Dedifferentiated amniotic fluid mesenchymal stem cell (primary cell): ENCODE results near the gene TNIK.
"Not testable (repeated sequence)": the region's sequence is repeated elsewhere in the genome, so short reads cannot be mapped to it uniquely, and the experiment has no call there.

Experiments
- DNase-seq: peaks from one replicate; pipeline ENCODE4 v3.0.0-alpha.2; 2016; ENCODE audit errors: extremely low spot score

TNIK gene

DNA sequence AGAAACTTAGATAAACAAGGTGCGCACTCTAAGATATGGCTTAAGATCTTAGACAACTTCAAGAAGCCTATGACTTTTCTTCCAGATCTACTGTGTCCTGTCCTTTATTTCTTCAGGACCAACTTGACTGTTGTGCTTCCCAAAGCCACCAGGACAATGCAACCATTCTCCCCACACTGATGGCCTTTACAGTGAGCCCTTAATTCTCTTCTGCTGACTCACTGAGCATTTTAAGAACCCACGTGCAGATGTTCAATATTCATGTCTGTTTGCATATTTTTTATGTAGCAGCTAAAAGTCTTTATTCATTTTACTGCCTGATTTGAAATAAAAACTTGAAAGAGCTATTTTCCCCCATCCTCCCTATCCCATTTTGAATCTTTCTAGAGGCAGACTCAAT, 330.4 kb downstream of the TNIK start:
- DNase-seq = no peak

DNA sequence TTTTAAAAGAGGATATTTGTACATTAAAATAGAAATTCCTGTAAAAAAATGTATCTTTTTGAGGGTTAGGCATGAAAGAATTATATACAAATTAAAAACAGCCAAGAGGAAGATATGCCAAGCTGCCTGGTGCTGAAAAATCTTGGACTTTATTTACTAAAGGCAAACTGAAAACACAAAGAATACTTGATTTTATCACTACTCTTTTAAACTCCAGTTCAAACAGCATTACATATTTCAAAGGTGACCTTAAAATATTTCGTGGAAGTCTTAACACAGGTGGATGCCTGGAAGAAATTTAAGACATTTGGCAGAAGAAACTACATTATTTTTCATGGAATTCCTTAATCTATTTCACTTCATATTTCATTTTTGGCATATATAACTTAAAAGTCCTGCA, 332.6 kb downstream of the TNIK start:
- no peak for DNase-seq

DNA sequence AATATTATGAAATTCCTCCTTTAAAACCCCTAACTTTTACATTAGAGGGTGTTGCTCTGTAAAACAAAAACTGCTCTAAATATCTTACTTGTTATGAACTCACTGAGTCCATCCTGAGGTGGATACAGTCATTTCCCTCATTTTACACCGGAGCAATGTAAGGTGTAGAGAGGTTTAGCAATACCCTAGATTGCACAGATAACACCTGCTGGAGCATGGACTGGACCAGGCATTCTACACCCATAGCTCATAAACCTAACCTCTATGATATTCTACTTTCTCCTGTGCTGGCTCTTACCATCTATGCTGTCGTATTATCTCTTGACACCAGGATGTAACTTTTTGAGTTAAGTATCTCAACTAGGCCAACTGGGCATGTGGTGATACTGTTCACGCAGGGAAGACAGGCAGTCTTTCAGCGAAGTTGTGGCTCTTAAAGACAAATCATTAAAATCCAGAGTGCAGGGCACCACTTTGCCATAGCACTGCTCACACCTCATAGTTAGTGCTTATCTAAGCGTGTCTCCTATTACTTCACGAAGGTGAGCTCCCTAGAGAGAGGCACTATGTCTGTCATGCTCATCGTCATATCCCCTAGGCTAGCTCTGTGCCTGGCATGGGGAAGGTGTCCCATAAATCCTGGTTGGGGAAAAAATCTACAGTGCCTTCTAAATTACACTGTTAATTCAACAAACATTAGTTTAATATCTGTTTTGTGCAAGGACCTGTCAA, 333.6 kb downstream of the TNIK start:
- no peak for DNase-seq

DNA sequence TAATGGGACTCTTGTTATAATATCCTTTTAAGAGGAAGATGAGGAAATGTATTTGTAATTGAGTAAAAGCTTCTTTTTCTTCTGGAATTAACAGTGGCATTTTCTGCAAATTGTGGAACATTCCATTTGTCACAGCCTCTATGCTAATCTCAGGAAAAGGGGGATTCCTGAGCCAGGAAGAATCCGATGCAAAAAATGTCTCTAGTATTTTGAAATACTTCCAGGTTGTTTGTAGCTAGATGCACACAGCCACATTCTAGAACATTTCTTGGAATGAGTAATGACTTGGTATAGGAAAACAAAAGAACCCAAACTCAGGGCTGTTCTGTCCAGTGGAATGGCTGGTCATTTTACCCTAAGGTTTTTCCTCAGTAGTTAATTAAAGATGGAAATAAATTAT, 335.2 kb downstream of the TNIK start:
- DNase-seq = peak; percentile 31

DNA sequence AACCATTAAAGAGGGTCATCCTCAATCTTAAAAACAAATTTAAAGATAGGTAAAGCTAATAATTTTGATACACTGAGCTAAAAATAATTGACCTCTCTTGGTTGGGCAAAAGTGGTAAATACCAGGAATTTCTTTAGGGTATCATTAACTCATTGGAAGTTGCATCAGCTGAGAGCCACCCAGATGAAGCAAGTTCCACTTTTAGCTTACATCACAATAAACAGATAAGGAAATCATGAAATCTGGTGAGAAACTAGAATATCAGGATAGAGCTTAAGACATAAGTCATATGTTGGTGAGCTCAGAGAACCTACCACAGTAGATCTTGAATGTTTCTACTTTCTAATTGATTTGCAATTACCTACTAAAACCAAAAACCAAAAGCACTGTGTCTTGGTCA, 336.3 kb downstream of the TNIK start:
- DNase-seq = no peak

DNA sequence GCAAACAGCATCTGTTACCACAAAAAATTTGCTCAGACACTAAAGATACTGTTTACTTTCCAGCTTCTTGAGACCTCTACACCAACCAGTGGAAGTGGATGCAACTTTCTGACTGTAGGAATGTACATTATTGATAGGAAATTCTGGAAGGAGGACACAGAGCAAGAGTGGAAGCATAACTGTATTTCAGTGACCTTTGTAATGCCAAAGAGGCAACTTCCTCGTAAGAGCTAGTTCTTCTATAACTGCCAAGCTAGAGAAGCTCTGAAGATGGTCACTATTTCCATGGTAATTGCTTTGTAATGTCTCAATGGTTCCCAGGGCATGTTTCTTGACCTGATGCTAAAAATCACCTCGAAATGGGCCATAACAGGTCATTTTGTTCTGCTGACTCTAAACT, 337.3 kb downstream of the TNIK start:
- DNase-seq = no peak

DNA sequence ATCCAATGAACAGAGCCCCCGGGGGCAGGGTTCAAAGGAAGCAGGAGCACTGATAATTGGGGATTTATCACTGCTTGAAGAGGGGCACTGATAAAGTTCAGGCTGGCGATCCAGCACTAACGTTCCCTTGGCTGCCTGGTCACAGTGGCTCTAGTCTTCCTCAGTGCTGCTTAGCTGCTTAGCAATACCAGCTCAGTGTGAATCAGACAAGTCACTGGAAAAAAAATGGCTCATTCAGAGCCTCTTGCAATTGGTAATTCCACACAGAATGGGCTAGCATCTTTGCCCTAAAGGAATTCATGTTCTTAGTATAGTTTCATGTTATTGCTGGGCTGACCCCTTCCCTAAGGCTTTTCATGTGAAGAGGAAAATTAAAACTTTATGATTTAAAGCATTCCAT, 338.0 kb downstream of the TNIK start:
- DNase-seq = no peak

DNA sequence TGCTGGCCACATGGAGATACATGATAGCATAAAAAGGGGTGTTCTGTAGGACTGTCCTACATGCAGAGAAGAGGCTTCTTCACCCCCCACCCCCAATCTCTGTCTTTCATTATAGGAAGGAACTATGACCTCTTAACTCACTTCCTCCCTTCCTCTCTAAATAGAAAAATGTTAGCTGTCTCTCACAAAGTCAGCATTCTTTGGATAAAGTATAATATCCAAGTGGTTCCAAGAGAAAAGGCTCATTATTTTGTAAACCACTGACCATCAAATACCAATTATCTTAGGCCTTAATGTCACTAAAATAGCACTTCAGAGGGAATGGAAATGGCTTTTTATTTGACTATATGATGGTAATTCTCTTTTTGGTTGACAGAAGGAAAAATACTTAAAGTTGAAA, 338.4 kb downstream of the TNIK start:
- no peak for DNase-seq

DNA sequence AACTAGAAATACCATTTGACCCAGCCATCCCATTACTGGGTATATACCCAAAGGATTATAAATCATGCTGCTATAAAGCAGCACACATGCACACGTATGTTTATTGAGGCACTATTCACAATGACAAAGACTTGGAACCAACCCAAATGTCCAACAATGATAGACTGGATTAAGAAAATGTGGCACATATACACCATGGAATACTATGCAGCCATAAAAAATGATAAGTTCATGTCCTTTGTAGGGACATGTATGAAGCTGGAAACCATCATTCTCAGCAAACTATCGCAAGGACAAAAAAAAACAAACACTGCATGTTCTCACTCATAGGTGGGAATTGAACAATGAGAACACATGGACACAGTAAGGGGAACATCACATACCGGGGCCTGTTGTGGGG, 340.8 kb downstream of the TNIK start:
- not testable (repeated sequence) for DNase-seq

DNA sequence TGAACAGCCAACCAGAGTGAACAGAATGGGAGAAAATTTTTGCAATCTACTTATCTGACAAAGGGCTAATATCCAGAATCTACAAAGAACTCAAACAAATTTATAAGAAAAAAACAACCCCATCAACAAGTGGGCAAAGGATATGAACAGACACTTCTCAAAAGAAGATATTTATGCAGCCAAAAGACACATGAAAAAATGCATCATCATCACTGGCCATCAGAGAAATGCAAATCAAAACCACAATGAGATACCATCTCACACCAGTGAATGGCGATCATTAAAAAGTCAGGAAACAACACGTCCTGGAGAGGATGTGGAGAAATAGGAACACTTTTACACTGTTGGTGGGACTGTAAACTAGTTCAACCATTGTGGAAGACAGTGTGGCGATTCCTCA, 341.2 kb downstream of the TNIK start:
- not testable (repeated sequence) for DNase-seq

DNA sequence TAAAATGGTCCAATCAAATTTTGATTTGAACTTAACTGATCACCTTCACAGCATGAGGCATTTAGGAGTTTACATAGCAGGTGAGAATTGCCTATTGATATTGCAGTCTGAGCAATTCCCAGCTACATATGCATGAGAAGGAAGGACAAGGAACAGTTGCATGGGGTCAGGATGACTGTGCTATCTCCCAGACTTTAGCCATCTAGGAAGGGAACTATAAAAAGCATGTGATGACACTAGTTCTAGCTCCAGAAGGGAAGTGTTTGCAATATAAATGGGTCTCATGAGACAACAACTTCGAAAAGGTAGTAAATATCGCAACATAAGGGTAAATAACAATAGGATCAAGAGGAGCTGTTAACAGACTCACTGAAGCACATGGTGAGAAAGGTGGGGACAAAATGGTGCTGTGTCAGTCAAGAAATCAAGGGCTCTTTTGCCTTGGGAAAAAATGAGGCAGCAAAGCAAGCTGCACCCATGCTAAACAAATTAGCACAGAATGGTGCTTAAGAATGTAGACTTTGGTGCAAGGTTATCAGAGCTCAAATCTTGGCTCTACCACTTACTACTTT, 343.3 kb downstream of the TNIK start:
- no peak for DNase-seq

DNA sequence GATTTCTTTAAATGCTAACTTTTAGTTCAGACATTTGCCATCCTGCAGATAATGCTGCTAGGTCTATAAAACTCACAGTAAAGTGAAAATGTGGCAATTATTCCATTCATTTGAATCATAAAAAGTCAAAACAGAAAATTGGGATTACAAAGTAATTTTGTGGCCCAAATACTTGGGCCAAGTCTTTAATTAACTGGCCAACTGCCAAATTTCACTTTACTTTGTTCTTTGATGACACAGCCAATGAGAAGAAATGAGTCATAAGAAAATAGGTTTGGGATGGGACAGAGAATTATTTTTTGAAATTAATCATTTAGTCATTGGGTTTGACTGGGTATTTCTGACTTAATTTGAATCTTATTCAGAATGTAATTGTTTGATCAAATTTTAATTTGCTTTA, 343.8 kb downstream of the TNIK start:
- DNase-seq = no peak

DNA sequence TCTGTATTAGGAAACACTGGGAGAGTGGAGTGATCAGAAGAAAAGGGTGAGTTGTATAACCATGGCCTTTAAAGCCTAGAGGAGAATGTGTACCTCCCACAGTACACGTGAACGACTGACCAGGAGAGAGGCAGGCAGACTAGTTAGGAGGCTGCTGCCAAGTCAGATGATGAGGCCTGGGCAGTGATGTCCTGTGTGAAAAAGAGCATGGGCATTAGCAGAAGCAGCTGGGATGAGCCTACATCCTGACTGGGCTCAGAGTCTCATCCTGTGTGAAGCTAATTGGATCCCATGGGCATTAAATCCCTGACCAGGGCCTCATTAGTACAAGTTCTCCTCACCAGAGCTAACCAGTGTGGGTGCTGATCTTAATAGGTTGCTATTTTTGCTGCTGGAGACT, 344.5 kb downstream of the TNIK start:
- DNase-seq = no peak

DNA sequence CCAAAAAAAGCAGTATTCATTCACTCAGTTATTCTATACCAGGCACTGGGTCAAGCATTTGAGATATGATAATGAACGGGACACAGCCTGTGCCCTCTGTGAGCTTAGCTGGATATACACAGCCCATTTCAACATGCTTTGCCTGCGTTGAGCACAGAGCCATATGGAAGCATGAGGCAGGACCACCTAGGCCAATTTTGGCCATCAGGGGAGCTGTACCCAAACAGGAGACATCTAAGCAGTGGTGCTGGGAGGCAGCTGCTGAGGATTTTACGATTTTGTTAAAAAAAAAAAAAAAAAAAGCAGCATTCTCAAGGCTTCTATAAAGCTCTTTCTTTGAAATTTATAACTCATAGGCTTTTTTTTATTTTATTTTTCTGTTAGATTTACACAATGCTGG, 346.5 kb downstream of the TNIK start:
- no peak for DNase-seq

DNA sequence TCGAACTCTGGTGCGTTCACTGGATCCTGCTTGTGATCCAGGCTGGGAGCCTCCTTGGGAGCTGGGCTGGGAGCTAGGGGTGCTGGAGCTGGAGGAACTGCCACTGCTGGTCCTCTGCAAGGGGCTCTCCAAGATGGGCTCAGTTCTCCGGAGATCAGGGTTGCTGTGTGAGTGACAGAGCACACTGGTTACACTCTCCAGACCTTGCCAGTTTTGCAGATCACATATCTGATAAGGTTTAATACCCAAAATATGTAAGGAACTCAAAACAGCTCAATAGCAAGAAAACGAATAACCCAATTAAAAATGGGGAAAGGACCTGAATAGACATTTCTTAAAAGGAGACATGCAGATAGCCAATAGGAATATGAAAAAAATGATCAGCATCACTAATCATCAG, 349.5 kb downstream of the TNIK start:
- no peak for DNase-seq

DNA sequence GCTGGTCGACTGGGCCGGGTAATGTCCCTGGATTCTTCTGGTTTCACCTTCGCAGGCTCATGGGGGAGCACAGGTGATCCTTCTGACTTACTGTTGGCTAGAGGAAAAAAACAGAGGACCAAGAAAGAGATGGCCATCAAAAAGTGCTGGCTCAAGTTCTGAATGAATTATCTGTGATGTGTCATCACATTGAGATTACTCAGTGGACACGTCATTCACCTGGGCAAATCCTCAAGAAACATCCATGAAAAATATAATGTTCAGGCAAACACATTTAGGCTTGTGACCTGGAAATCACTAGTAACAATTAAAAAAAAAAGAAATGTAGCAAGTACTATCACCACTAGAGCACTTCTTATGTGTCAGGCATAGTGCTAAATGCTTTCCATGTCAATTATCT, 352.1 kb downstream of the TNIK start:
- no peak for DNase-seq

DNA sequence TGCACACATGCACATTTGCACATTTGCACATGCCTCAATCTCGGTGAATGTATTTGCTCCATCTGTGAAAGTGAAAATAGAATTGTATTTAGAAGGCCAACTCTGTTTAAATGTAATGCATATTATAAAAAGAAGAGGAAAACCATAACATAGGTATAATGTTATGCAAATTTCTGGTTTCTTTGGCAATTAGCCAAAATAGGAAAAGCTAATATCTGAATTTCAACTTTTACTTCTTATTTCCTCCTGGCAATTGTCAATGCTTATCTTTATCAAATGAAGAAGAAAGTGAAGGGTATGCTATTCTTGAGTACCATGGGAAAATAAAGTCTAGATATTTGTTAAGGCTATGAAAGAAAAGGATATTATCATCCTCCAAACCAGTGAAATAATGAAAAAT, 357.0 kb downstream of the TNIK start:
- no peak for DNase-seq

DNA sequence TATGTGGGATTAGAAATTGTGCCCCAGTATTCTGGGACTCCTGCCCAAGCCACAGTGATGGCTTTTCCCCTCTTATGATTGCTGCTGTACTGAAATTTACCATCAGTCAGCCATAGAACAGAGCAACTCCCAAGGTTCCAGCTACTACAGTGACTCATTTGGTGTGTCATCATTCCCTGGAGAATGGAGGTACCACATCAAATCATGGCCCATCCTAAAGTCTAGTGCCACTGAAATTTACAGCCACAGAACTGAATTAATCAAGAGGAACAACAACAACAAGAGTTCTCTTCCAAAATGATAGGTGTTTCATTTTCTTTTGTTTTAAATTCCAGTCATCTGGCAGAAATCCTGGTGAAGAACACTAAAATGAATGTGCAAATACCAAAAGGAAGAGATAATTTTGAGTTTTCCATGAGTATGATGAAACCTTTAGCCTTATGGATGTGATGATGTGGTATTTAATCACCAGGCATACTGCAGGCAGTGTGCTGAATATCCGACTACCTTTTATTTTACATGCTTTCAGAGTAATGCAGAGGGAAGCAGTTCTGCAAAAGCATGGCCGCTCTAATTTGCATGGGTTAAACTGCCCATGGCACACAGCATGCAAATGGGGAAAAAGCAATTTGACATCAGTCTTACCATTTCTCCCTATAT, 358.1 kb downstream of the TNIK start:
- DNase-seq = no peak

DNA sequence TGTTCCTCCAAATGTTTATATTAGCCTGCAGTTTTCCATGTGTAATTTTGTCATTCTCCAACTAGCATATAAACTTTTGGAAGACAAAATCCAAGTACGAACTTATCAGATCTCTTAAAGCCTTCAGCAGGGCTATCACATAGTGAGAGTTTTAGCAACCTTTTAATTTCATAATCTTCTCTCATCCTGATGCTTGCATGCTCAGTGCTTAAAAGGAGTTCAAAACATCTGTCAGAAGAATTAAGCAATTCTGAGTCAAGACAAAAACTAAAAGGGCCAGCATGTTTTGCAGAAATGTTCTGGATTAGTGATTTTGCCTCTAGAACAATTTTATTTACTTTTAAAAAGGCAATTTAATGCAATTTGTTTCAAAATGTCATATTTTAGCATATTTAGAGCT, 360.3 kb downstream of the TNIK start:
- DNase-seq = no peak

DNA sequence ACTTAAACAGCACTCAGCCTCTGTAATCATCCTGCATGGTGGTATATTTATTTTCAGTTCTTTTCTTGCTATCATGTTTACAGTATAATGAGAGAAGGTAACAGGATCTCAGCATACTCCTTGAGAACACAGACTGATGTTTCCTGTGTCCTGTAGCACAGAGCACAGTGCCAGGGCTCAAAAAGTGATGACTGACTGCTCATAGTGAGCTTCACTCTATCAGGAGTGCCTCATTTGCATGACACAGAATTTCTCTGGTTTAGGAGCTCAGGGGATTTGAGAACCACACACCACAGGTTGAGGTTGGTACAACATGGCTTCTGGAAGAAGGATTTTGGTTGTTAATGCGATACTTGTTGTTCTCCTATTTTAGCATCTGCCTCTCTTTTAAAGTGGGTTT, 365.1 kb downstream of the TNIK start:
- no peak for DNase-seq

DNA sequence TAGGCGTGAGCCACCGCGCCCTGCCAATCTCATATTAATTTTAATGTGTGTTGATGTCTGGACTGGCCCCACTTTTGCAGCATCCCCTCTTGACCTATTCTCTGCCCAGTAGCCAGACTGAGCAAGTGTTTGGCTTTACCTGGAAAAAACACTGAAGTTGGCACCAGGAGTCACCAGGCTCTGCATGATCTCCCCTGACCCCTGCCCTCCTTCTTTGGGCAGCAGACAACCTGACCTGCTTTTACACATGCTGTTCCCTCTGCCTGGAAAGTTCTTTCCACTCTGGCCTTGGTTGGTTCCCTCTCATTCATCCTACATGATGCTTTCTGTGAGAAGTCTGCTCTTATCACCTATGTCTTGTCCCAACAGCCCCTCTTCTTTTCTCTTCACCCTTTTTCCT, 365.8 kb downstream of the TNIK start:
- DNase-seq = no peak

DNA sequence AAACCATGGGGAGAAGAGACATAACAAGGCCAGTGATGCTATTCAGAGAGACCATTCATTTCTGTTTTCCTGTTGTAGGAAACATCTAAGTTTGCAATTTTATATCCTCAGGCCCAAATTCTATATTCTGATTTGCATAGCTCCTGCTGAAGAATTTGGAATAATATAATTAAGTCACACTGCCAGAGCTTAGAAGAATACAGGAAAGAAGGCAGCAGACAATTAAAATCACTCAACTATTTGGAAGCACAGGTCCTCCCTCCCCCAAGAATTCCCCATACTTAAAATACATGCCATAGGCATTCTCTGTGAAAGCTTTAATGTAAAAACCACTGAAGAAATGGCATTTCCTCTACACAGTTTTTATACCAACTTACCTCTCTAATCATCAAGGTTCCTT, 366.7 kb downstream of the TNIK start:
- DNase-seq = no peak

DNA sequence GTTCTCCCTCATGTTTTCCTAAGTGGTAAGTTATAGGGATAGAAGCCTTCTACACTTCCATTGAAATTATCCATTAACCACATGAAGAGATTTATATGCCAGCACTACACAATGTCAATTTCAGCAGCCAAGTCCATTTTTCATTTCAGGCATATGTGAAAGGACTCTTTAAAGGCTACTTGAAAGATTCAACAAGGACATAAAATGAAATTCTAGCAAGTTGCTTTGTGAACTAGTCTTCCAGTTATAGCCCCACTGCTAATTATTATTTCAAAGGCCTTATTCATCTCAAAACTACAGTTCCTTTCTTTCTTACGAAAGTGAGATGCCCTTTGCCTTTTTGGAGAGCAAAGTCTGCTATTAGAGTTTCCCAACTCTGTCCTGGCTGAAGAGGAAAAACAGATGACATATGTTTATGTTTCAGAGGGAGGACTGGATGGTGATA, 367.7 kb downstream of the TNIK start:
- no peak for DNase-seq
